SU-DHL-6 (cell line): ENCODE results near the gene GID4.

Experiments used
- H2AFZ ChIP-seq: fragments of 200-600 bp; sonication (generic); 2 replicates; pipeline ENCODE4 v1.6.1; 2014; ENCODE audit warnings: low read depth, mild to moderate bottlenecking, moderate library complexity, mixed read lengths, antibody characterized with exemption, low read length; ENCODE audit not compliant: severe bottlenecking
- H3F3A ChIP-seq: fragments of 200-600 bp; shearing (Covaris generic); 2 replicates; pipeline ENCODE4 v1.6.0; 2016; ENCODE audit warnings: antibody characterized with exemption, mild to moderate bottlenecking; ENCODE audit not compliant: insufficient read depth
- H3K27ac ChIP-seq: fragments of 200-600 bp; sonication (generic); 2 replicates; pipeline ENCODE4 v1.5.1; 2016; ENCODE audit warnings: low read depth, mild to moderate bottlenecking, low read length, moderate library complexity, mixed read lengths
- H3K27me3 ChIP-seq: fragments of 200-600 bp; sonication (generic), shearing (Covaris generic); 2 replicates; pipeline ENCODE4 v1.6.0; 2014; ENCODE audit warnings: mild to moderate bottlenecking, low read length
- H3K36me3 ChIP-seq: fragments of 200-600 bp; sonication (generic); 2 replicates; pipeline ENCODE4 v1.6.1; 2014; ENCODE audit warnings: mild to moderate bottlenecking, low read length, mixed read lengths
- H3K4me2 ChIP-seq: fragments of 300-600, 200-600 bp; shearing (Covaris generic), sonication (generic); 2 replicates; pipeline ENCODE4 v1.6.0; 2014; ENCODE audit warnings: low read length, low read depth, mild to moderate bottlenecking; ENCODE audit not compliant: poor library complexity, severe bottlenecking
- H3K4me3 ChIP-seq: fragments of 200-600 bp; sonication (generic); 2 replicates; pipeline ENCODE4 v1.5.1; 2014; ENCODE audit warnings: antibody characterized with exemption, low read length, mild to moderate bottlenecking, mixed read lengths; ENCODE audit not compliant: insufficient read depth, poor library complexity, severe bottlenecking
- H3K79me2 ChIP-seq: fragments of 200-600 bp; sonication (generic); 2 replicates; pipeline ENCODE4 v1.6.1; 2014; ENCODE audit warnings: mild to moderate bottlenecking, low read length, moderate library complexity; ENCODE audit not compliant: insufficient read depth
- H3K9ac ChIP-seq: fragments of 200-600 bp; sonication (generic); 2 replicates; pipeline ENCODE4 v1.7.0; 2014; ENCODE audit warnings: mild to moderate bottlenecking, low read length
- H3K9me2 ChIP-seq: fragments of 200-600 bp; sonication (generic); replicated peaks from 2 replicates; pipeline ENCODE4 v1.6.1; 2014; ENCODE audit warnings: low read length; ENCODE audit not compliant: insufficient read depth
- H3K9me3 ChIP-seq: fragments of 200-600 bp; sonication (generic); 2 replicates; pipeline ENCODE4 v1.6.1; 2014; ENCODE audit warnings: low read length, mixed read lengths; ENCODE audit not compliant: insufficient read depth
- H4K20me1 ChIP-seq: fragments of 200-600 bp; sonication (generic); 2 replicates; pipeline ENCODE4 v1.6.1; 2014; ENCODE audit warnings: low read depth, mild to moderate bottlenecking, antibody characterized with exemption, low read length, moderate library complexity, mixed read lengths
- EZH2phosphoT487 ChIP-seq: fragments of 200-600 bp; sonication (generic), shearing (Covaris generic); conservative IDR thresholded peaks from 2 replicates; pipeline ENCODE4 v1.6.1; 2018; ENCODE audit warnings: mild to moderate bottlenecking, antibody characterized with exemption, low read length, moderate library complexity, mixed read lengths
- TF ChIP-seq, protein P1 (sequence below): fragments of 200-600 bp; sonication (generic); IDR thresholded peaks from one replicate; pipeline ENCODE4 v1.5.1; 2017; ENCODE audit warnings: antibody characterized with exemption, mild to moderate bottlenecking, low read length, moderate library complexity; ENCODE audit not compliant: insufficient read depth, poor library complexity, severe bottlenecking

Gene GID4

DNA sequence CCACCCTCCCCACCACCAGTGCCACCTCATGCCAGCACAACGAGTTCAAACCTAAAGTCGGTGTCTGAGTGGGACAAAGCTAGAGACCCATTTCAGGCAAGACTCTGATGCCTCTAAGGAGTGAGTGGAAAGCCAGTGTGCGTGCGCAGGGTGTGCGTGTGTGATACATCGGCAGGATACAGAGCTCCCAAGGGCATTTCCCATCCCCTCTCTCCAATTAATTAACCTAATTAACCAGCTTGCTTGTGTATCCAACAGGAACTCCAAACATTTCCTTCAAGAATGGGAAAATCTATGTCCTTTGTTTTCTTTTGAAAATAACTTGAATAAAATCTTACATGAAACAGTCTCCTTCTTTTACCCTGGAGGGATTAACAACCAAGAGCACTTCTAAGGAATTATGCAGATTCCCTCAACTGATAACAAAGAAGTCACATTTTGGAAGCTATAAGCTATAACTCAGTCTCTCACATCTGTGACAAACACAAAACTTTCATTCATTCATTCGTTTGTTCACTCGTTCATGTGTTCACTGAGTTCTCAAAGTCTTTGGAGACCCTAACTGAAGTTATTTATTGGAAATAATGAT is 10.2 kb upstream of the GID4 start:
- H4K20me1 ChIP-seq, result no peaks in the 10 kb centered on the region
- no peak overlapping the region for H3K27ac ChIP-seq
- no peaks in the 10 kb centered on the region for H3K9me2 ChIP-seq
- TF ChIP-seq EZH2phosphoT487, result no peak
- TF ChIP-seq, protein P1, sequence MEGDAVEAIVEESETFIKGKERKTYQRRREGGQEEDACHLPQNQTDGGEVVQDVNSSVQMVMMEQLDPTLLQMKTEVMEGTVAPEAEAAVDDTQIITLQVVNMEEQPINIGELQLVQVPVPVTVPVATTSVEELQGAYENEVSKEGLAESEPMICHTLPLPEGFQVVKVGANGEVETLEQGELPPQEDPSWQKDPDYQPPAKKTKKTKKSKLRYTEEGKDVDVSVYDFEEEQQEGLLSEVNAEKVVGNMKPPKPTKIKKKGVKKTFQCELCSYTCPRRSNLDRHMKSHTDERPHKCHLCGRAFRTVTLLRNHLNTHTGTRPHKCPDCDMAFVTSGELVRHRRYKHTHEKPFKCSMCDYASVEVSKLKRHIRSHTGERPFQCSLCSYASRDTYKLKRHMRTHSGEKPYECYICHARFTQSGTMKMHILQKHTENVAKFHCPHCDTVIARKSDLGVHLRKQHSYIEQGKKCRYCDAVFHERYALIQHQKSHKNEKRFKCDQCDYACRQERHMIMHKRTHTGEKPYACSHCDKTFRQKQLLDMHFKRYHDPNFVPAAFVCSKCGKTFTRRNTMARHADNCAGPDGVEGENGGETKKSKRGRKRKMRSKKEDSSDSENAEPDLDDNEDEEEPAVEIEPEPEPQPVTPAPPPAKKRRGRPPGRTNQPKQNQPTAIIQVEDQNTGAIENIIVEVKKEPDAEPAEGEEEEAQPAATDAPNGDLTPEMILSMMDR, result no peak
- peaks cover under 1% of the 10 kb centered on the region; the same call in 1 of the 2 replicates for H3F3A ChIP-seq
- H3K9ac ChIP-seq, result no peak overlapping the region
- no peaks in the 10 kb centered on the region for H3K27me3 ChIP-seq
- H2AFZ ChIP-seq, result no peak overlapping the region
- no peaks in the 10 kb centered on the region for H3K9me3 ChIP-seq
- H3K79me2 ChIP-seq, result peaks cover 27% of the 10 kb centered on the region
- H3K36me3 ChIP-seq, result no peaks in the 10 kb centered on the region
- H3K4me2 ChIP-seq, result no peak overlapping the region
- H3K4me3 ChIP-seq, result no peak overlapping the region

DNA sequence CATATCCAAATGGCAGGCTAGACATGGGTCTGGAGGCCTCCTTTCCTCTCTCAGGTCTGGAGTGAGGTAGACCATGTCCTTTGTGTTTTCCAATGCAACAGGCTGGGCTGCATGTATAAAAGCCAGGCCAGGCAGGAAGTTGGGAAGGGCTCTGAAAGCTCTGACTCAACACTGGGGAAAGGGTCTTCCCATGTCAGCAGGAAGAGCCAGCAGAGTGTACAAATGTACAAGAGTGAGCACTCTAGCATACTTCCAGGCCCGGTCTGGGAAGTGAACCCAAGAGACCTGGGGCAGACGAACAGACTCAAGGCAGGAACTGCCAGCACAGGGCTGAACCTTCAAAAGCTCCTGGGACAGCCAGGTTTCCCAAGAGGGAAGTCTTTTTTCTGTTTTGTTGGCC is 7.3 kb upstream of the GID4 start:
- no peak overlapping the region for H3K4me2 ChIP-seq
- no peak overlapping the region for H3K27ac ChIP-seq
- H3K9me2 ChIP-seq, result no peaks in the 10 kb centered on the region
- H3K79me2 ChIP-seq, result peaks cover 53% of the 10 kb centered on the region
- no peak overlapping the region for H3K9ac ChIP-seq
- no peak overlapping the region for H2AFZ ChIP-seq
- no peaks in the 10 kb centered on the region for H4K20me1 ChIP-seq
- H3K9me3 ChIP-seq, result no peaks in the 10 kb centered on the region
- H3K27me3 ChIP-seq, result no peaks in the 10 kb centered on the region
- H3F3A ChIP-seq, result peaks cover 7% of the 10 kb centered on the region; the same call in 1 of the 2 replicates
- no peak for TF ChIP-seq EZH2phosphoT487
- TF ChIP-seq, protein P1, result no peak
- H3K36me3 ChIP-seq, result no peaks in the 10 kb centered on the region
- no peak overlapping the region for H3K4me3 ChIP-seq

DNA sequence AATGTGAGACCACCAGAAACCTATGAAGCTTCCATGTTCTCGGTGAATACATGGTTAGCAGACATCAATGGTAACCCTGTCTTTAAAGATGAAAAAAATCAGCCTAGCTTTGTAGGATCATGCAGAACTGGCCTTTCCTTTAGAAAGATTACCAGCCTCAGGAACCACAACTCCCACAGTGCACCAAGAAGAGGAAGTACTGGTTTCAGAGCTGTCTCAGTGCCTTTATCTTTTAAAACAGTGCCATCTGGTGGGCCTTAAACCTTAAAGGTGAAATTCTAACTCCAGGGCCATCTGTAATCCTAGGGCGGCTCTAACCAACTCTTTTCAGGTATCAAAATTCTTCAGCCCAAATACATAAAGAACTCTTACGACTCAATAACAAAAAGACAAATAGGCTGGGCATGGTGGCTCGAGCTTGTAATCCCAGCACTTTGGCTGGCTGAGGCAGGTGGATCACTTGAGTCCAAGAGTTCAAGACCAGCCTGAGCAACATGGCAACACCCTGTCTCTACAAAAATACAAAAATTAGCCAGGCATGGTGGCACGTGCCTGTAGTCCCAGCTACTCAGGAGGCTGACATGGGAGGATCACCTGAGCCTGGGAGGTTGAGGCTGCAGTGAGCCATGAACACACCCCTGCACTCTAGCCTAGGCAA is 5.6 kb upstream of the GID4 start:
- TF ChIP-seq, protein P1, result peak; percentile 63
- TF ChIP-seq EZH2phosphoT487, result no peak
- no peaks in the 10 kb centered on the region for H4K20me1 ChIP-seq

More for the DNA sequence above, 5.6 kb upstream of the GID4 start:
- no peak overlapping the region for H3K4me2 ChIP-seq
- H3K27me3 ChIP-seq, result no peaks in the 10 kb centered on the region
- H3K36me3 ChIP-seq, result no peaks in the 10 kb centered on the region
- H3K9ac ChIP-seq, result no peak overlapping the region
- H3K9me2 ChIP-seq, result no peaks in the 10 kb centered on the region
- no peak overlapping the region for H3K4me3 ChIP-seq
- H3K27ac ChIP-seq, result no peak overlapping the region
- H3F3A ChIP-seq, result peaks cover 15% of the 10 kb centered on the region; the same call in 1 of the 2 replicates
- no peaks in the 10 kb centered on the region for H3K9me3 ChIP-seq
- no peak overlapping the region for H2AFZ ChIP-seq
- peaks cover 67% of the 10 kb centered on the region for H3K79me2 ChIP-seq
